Left ventricle myocardium inferior (tissue), 1 donor: ENCODE results near the gene PARP15. TPM values are rescaled to one million over a fixed set of nuclear protein-coding genes. Genes with fewer than 3 reads are reported as not detected.

Source experiments
- DNase-seq: peaks from one replicate; pipeline ENCODE4 v3.0.0-alpha.2; 2020
- H3K27ac ChIP-seq: fragments of 200-600 bp; replicated peaks from 2 replicates; pipeline ENCODE4 v1.8.0; 2021
- H3K27me3 ChIP-seq: fragments of 200-600 bp; 2 replicates; pipeline ENCODE4 v1.8.0; 2021; ENCODE audit warnings: low read depth
- H3K36me3 ChIP-seq: fragments of 200-600 bp; 2 replicates; pipeline ENCODE4 v1.8.0; 2021
- H3K4me1 ChIP-seq: fragments of 200-600 bp; 2 replicates; pipeline ENCODE4 v1.8.0; 2021
- H3K4me3 ChIP-seq: fragments of 200-600 bp; 2 replicates; pipeline ENCODE4 v1.8.0; 2021; ENCODE audit warnings: mild to moderate bottlenecking, moderate library complexity
- H3K9me3 ChIP-seq: fragments of 200-600 bp; replicated peaks from 2 replicates; pipeline ENCODE4 v1.8.0; 2021
- CTCF ChIP-seq: fragments of 200-600 bp; IDR thresholded peaks from 2 replicates; pipeline ENCODE4 v1.8.0; 2021; ENCODE audit warnings: antibody characterized with exemption, mild to moderate bottlenecking, borderline replicate concordance
- intact Hi-C: fragments of 100-400 bp; cut with micrococcal nuclease; formaldehyde crosslinking; loops from one replicate; pipeline ENCODE4 v1.11.0; 2022
- total RNA-seq: library from RNA; stranded (reverse); fragmentation: NEBNext Ultra II Directional; extraction: Animal tissue kit (Norgen Biotek cat#: 25700); gene quantifications from one replicate; pipeline ENCODE4 v1.2.1, GENCODE V29; 2021
- donor health status: DM: no; HTN: yes; CAD: no; lungs with severe emphysema.

Gene PARP15
- total RNA-seq, 1 donor from 2014 or later, result 0.80 TPM

- no peak for TF ChIP-seq CTCF
Measured at GRCh38 chr3:122581622-122582021, 4.2 kb downstream of the PARP15 start.

GRCh38 chr3:122582390-122582789 is 4.9 kb downstream of the PARP15 start:
- Histone ChIP-seq H3K4me3 (no peak overlapping the region), H3K27me3 (no peaks in the 10 kb centered on the region), H3K9me3 (peaks cover 35% of the 10 kb centered on the region), H3K27ac (no peak overlapping the region), H3K4me1 (peaks cover 14% of the 10 kb centered on the region), H3K36me3 (peaks cover 6% of the 10 kb centered on the region)
- intact Hi-C loops, result no loop called here
- no peak for DNase-seq
- TF ChIP-seq CTCF, result no peak

More at GRCh38 chr3:122581622-122582021, 4.2 kb downstream of the PARP15 start:
- Histone ChIP-seq H3K9me3 (peaks cover 35% of the 10 kb centered on the region), H3K27ac (no peak overlapping the region), H3K36me3 (peaks cover 6% of the 10 kb centered on the region), H3K27me3 (no peaks in the 10 kb centered on the region), H3K4me1 (peaks cover 14% of the 10 kb centered on the region), H3K4me3 (no peak overlapping the region)
- no peak for DNase-seq
- intact Hi-C loops, result no loop called here

GRCh38 chr3:122586098-122586497 is 8.6 kb downstream of the PARP15 start:
- Histone ChIP-seq H3K4me1 (no peaks in the 10 kb centered on the region), H3K36me3 (peaks cover 6% of the 10 kb centered on the region), H3K9me3 (peaks cover 32% of the 10 kb centered on the region), H3K4me3 (no peak overlapping the region), H3K27ac (no peak overlapping the region), H3K27me3 (no peaks in the 10 kb centered on the region)
- intact Hi-C loops, result no loop called here
- no peak for TF ChIP-seq CTCF
- DNase-seq, result no peak

GRCh38 chr3:122586773-122587485 is 9.5 kb downstream of the PARP15 start:
- intact Hi-C loops, result no loop called here
- H3K36me3 ChIP-seq, result peaks cover 4% of the 10 kb centered on the region
- DNase-seq, result no peak
- no peaks in the 10 kb centered on the region for H3K4me1 ChIP-seq
- H3K27me3 ChIP-seq, result no peaks in the 10 kb centered on the region
- no peak overlapping the region for H3K27ac ChIP-seq
- TF ChIP-seq CTCF, result no peak
- no peak overlapping the region for H3K4me3 ChIP-seq
- peaks cover 24% of the 10 kb centered on the region for H3K9me3 ChIP-seq

GRCh38 chr3:122587572-122587971 is 10.1 kb downstream of the PARP15 start:
- no peaks in the 10 kb centered on the region for H3K27me3 ChIP-seq
- H3K4me3 ChIP-seq, result no peak overlapping the region
- H3K4me1 ChIP-seq, result no peaks in the 10 kb centered on the region
- peaks cover 18% of the 10 kb centered on the region for H3K9me3 ChIP-seq
- H3K27ac ChIP-seq, result no peak overlapping the region
- intact Hi-C loops, result no loop called here
- no peak for TF ChIP-seq CTCF
- H3K36me3 ChIP-seq, result no peaks in the 10 kb centered on the region
- DNase-seq, result no peak
